Mesothelial cell of epicardium (in vitro differentiated cells): Measurements from ENCODE around the gene C1GALT1. TPM values are rescaled to one million over a fixed set of nuclear protein-coding genes. Genes with fewer than 3 reads are reported as not detected.
"Not testable (repeated sequence)": the region's sequence is repeated elsewhere in the genome, so short reads cannot be mapped to it uniquely, and the experiment has no call there.

Experiments used
- DNase-seq, 2 experiments: peaks; one replicate each; pipeline ENCODE4 v3.0.0; 2021; ENCODE audit warnings: low spot score in 2 of 2; ENCODE audit not compliant: unreplicated experiment in 2 of 2
- H3K27ac Mint-ChIP-seq: 2 replicates; pipeline ENCODE4 v1.8.0; 2021; ENCODE audit warnings: mixed read lengths
- H3K27me3 Mint-ChIP-seq: 2 replicates; pipeline ENCODE4 v1.8.0; 2021; ENCODE audit warnings: low read depth, mixed read lengths
- H3K36me3 Mint-ChIP-seq: 2 replicates; pipeline ENCODE4 v1.8.0; 2021; ENCODE audit warnings: mixed read lengths
- H3K4me1 Mint-ChIP-seq: 2 replicates; pipeline ENCODE4 v1.8.0; 2021; ENCODE audit warnings: mixed read lengths
- H3K4me3 Mint-ChIP-seq: 2 replicates; pipeline ENCODE4 v1.8.0; 2021; ENCODE audit warnings: mild to moderate bottlenecking, moderate library complexity, mixed read lengths
- H3K9me3 Mint-ChIP-seq: 2 replicates; pipeline ENCODE4 v1.8.0; 2021; ENCODE audit warnings: mixed read lengths
- CTCF ChIP-seq: fragments of 200-600 bp; sonication (generic); IDR thresholded peaks from one replicate; pipeline ENCODE4 v1.5.0; 2021; ENCODE audit warnings: antibody characterized with exemption; ENCODE audit not compliant: unreplicated experiment
- total RNA-seq: library from RNA; stranded (reverse); gene quantifications from 3 replicates; pipeline ENCODE4 v1.2.1, GENCODE V29; 2021

The C1GALT1 gene
- total RNA-seq, 1 donor from 2014 or later, result 36.8 TPM

- peaks cover 17% of the 10 kb centered on the region for H3K36me3 Mint-ChIP-seq
- peaks cover 20% of the 10 kb centered on the region for H3K4me1 Mint-ChIP-seq
- peak overlapping the region; percentile 74 for H3K27ac Mint-ChIP-seq
- no peak for TF ChIP-seq CTCF
- H3K4me3 Mint-ChIP-seq, result no peak overlapping the region
- DNase-seq, result no peak
- H3K27me3 Mint-ChIP-seq, result no peaks in the 10 kb centered on the region
- H3K9me3 Mint-ChIP-seq, result no peaks in the 10 kb centered on the region
Observed at GRCh38 chr7:7237201-7237977, 55.0 kb downstream of the C1GALT1 start.

GRCh38 chr7:7237978-7238267 lies 55.6 kb downstream of the C1GALT1 start:
- peaks cover 22% of the 10 kb centered on the region for H3K4me1 Mint-ChIP-seq

GRCh38 chr7:7239346-7239745 lies 57.0 kb downstream of the C1GALT1 start:
- H3K9me3 Mint-ChIP-seq, result no peaks in the 10 kb centered on the region
- H3K27ac Mint-ChIP-seq, result no peak overlapping the region
- peaks cover 12% of the 10 kb centered on the region for H3K36me3 Mint-ChIP-seq
- no peak for TF ChIP-seq CTCF
- no peak overlapping the region for H3K4me3 Mint-ChIP-seq
- no peaks in the 10 kb centered on the region for H3K27me3 Mint-ChIP-seq
- H3K4me1 Mint-ChIP-seq, result peaks cover 22% of the 10 kb centered on the region
- DNase-seq, result no peak

More at GRCh38 chr7:7237978-7238267, 55.6 kb downstream of the C1GALT1 start:
- Mint-ChIP-seq H3K27ac (no peak overlapping the region), H3K36me3 (peaks cover 17% of the 10 kb centered on the region), H3K4me3 (no peak overlapping the region), H3K27me3 (no peaks in the 10 kb centered on the region), H3K9me3 (no peaks in the 10 kb centered on the region)
- no peak for TF ChIP-seq CTCF
- no peak for DNase-seq

DNA sequence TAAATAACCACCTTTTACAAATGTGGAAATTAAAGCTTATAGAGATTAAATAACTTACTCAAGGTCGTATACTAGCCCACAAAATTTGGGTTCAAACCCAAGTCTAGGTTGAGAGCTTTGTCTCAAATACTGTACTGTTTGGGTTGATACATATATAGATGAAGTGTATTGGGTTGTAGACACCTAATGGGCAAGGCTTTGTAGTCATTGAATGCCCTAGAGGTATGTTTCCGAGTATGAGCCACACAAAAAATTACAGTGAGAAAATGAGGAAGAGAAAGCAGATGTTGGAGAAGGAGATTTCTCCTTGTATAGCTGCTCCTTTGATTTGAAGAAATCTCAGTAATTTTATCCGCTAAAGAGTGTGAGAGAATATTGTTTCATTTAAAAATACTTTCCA lies 60.6 kb downstream of the C1GALT1 start:
- Mint-ChIP-seq H3K9me3 (no peaks in the 10 kb centered on the region), H3K27me3 (no peaks in the 10 kb centered on the region), H3K4me3 (no peak overlapping the region), H3K4me1 (peaks cover 5% of the 10 kb centered on the region), H3K36me3 (peaks cover 12% of the 10 kb centered on the region), H3K27ac (no peak overlapping the region)
- no peak for DNase-seq
- TF ChIP-seq CTCF, result no peak

DNA sequence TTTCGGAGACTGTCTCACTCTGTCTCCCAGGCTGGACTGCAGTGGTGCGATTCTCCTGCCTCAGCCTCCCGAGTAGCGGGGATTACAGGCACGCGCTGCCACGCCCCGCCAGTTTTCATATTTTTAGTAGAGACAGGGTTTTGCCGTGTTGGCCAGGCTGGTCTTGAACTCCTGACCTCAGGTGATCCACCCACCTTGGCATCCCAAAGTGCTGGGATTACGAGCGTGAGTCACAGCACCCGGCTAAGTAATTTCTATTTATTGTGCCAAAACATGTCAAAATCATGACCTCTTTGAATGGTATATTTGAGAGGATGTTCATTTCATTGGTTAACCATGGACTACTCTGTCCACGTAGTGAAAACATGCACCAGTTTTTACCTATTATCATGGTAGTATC lies 62.9 kb downstream of the C1GALT1 start:
- not testable (repeated sequence) for H3K36me3 Mint-ChIP-seq, H3K4me3 Mint-ChIP-seq, H3K27ac Mint-ChIP-seq, H3K27me3 Mint-ChIP-seq, H3K4me1 Mint-ChIP-seq, DNase-seq, H3K9me3 Mint-ChIP-seq

DNA sequence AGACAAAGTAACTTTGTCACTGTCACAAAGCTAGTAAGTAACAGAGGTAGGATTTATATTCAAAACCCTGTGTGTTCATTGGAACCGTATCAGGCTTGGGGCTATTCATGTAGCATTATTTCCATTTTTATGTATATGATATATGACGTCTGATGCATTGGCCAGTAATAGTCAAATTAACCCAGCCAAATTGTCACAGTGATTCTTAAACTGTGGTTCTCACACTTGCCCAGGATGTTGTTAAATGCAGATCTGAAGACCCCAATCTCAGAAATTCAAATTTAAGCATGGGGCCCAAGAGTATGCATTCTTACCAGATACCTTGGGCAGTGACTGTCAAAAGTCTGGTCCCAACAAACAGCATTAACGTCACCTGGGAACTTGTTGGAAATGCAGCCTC lies 63.9 kb downstream of the C1GALT1 start:
- Mint-ChIP-seq H3K36me3 (peaks cover under 1% of the 10 kb centered on the region), H3K27ac (no peak overlapping the region), H3K4me1 (peaks cover 5% of the 10 kb centered on the region), H3K4me3 (no peak overlapping the region), H3K27me3 (no peaks in the 10 kb centered on the region), H3K9me3 (no peaks in the 10 kb centered on the region)
- no peak for DNase-seq
- no peak for TF ChIP-seq CTCF
